Measurements from ENCODE around the gene COQ6. TPM values are rescaled to one million over a fixed set of nuclear protein-coding genes. Genes with fewer than 3 reads are reported as not detected.
"Not testable (repeated sequence)": the region's sequence is repeated elsewhere in the genome, so short reads cannot be mapped to it uniquely, and the experiment has no call there.

COQ6 gene
- total and polyA plus RNA-seq, 8 donors = 5.1 to 19.8 (median 7.0) TPM

- H3K27ac ChIP-seq = no peak overlapping the region
- TF ChIP-seq CTCF (IDR thresholded peaks at IDR 0.05) = no peak
- FAIRE-seq = no peak
- no peak overlapping the region for H3K4me3 ChIP-seq
- no peak for ATAC-seq
- DNase-seq = no peak
- no peaks in the 10 kb centered on the region for H3K27me3 ChIP-seq
- 56 to 59% methylated on average over 4 of the region's 4 CpGs for WGBS, 2 donors
- intact Hi-C loops (cut with DNase I) = no loop called here
- no peaks in the 10 kb centered on the region for H3K9me3 ChIP-seq
- no peaks in the 10 kb centered on the region for H3K36me3 ChIP-seq
- H3K4me1 ChIP-seq = peaks cover 0 to 6% (median 4%) of the 10 kb centered on the region in 3 donors
Observed at GRCh38 chr14:73991092-73991491, 41.0 kb downstream of the COQ6 start.

- H3K27me3 ChIP-seq; intact Hi-C loops (cut with DNase I); ATAC-seq; FAIRE-seq; DNase-seq; H3K4me3 ChIP-seq; H3K9me3 ChIP-seq; H3K27ac ChIP-seq; H3K36me3 ChIP-seq: not testable (repeated sequence)
- WGBS, 2 donors = 96 to 97% methylated on average over 7 of the region's 7 CpGs
- peaks cover 13 to 28% (median 26%) of the 10 kb centered on the region in 3 donors for H3K4me1 ChIP-seq
Observed at GRCh38 chr14:73994926-73995325, 44.8 kb downstream of the COQ6 start.

- H3K9me3 ChIP-seq = no peaks in the 10 kb centered on the region
- H3K27me3 ChIP-seq = no peaks in the 10 kb centered on the region
- DNase-seq (no peak), FAIRE-seq (no peak), ATAC-seq (peak in 1 of 4 donors; percentile 26)
- no peak overlapping the region for H3K27ac ChIP-seq
- 87 to 88% methylated on average over 8 of the region's 8 CpGs for whole genome bisulfite sequencing, 2 donors
- H3K4me1 ChIP-seq = peaks cover 13 to 28% (median 26%) of the 10 kb centered on the region in 3 donors
- TF ChIP-seq CTCF (IDR thresholded peaks at IDR 0.05) = no peak
- H3K36me3 ChIP-seq = no peaks in the 10 kb centered on the region
- intact Hi-C loops (cut with DNase I) = no loop called here
- no peak overlapping the region for H3K4me3 ChIP-seq
Observed at GRCh38 chr14:73995977-73996378, 45.9 kb downstream of the COQ6 start.

GRCh38 chr14:73996731-73997107 lies 46.6 kb downstream of the COQ6 start:
- DNase-seq = no peak
- peak overlapping the region in 1 of 4 donors; percentile 58 for H3K27ac ChIP-seq
- no peak overlapping the region for H3K4me3 ChIP-seq
- no peaks in the 10 kb centered on the region for H3K36me3 ChIP-seq
- FAIRE-seq = no peak
- no peak for TF ChIP-seq CTCF (IDR thresholded peaks at IDR 0.05)
- ATAC-seq = peak in 3 of 4 donors; percentile 18 to 62 (median 44)
- WGBS, 2 donors = 11 to 23% methylated on average over 2 of the region's 2 CpGs
- intact Hi-C loops (cut with DNase I) = no loop called here
- peaks cover 13 to 28% (median 26%) of the 10 kb centered on the region in 3 donors for H3K4me1 ChIP-seq
- H3K9me3 ChIP-seq = no peaks in the 10 kb centered on the region
- no peaks in the 10 kb centered on the region for H3K27me3 ChIP-seq

GRCh38 chr14:73997108-73997943 lies 47.2 kb downstream of the COQ6 start:
- Histone ChIP-seq H3K27me3 (no peaks in the 10 kb centered on the region), H3K4me1 (peaks cover 13 to 28% (median 26%) of the 10 kb centered on the region in 3 donors), H3K36me3 (no peaks in the 10 kb centered on the region), H3K27ac (peak overlapping the region in 1 of 4 donors; percentile 58), H3K4me3 (no peak overlapping the region), H3K9me3 (no peaks in the 10 kb centered on the region)
- DNase-seq = no peak
- intact Hi-C loops (cut with DNase I) = no loop called here
- 79% methylated on average over 1 of the region's 1 CpG for WGBS, 2 donors
- ATAC-seq = peak; percentile 21 to 81 (median 64)
- TF ChIP-seq CTCF (IDR thresholded peaks at IDR 0.05) = no peak
- no peak for FAIRE-seq
